Right lobe of liver (tissue), 4 donors: Measurements from ENCODE around the gene LRWD1.
"Not testable (repeated sequence)": the region's sequence is repeated elsewhere in the genome, so short reads cannot be mapped to it uniquely, and the experiment has no call there.

ENCODE experiments used
- POLR2A ChIP-seq: fragments of 450-650 bp; IDR thresholded peaks from one replicate; pipeline ENCODE4 v1.6.1; 2017; ENCODE audit warnings: antibody characterized with exemption, mild to moderate bottlenecking
- TF ChIP-seq, protein P1 (sequence below), 4 donors: fragments of 200-600 bp in 3 of 4; fragments of 450-650 bp in 1 of 4; IDR thresholded peaks; one replicate each; pipeline versions ENCODE4 v1.5.1 to v1.8.0; 2016 to 2022; ENCODE audit warnings: antibody characterized with exemption in 4 of 4, mild to moderate bottlenecking in 2 of 4
- donor health status: DM: no; HTN: no; CAD: no.
- donor health status: DM: no; HTN: no; CAD: no.
- donor health status: DM: no; HTN: yes; CAD: no.

DNA sequence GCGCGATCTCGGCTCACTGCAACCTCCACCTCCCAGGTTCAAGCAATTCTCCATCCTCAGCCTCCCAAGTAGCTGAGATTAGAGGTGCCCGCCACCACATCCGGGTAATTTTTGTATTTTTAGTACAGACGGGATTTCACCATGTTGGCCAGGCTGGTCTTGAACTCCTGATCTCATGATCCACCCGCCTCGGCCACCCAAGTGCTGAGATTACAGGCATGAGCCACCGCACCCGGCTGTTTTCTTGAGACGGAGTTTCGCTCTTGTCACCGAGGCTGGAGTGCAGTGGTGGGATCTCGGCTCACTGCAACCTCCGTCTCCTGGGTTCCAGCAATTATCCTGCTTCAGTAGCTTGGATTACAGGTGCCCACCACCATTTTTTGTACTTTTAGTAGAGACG lies 33.5 kb downstream of the LRWD1 start:
- TF ChIP-seq, protein P1, sequence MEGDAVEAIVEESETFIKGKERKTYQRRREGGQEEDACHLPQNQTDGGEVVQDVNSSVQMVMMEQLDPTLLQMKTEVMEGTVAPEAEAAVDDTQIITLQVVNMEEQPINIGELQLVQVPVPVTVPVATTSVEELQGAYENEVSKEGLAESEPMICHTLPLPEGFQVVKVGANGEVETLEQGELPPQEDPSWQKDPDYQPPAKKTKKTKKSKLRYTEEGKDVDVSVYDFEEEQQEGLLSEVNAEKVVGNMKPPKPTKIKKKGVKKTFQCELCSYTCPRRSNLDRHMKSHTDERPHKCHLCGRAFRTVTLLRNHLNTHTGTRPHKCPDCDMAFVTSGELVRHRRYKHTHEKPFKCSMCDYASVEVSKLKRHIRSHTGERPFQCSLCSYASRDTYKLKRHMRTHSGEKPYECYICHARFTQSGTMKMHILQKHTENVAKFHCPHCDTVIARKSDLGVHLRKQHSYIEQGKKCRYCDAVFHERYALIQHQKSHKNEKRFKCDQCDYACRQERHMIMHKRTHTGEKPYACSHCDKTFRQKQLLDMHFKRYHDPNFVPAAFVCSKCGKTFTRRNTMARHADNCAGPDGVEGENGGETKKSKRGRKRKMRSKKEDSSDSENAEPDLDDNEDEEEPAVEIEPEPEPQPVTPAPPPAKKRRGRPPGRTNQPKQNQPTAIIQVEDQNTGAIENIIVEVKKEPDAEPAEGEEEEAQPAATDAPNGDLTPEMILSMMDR (IDR thresholded peaks at IDR 0.05): not testable (repeated sequence)
- TF ChIP-seq POLR2A: not testable (repeated sequence)
